ENCODE results near the gene EEF1AKMT3. TPM values are rescaled to one million over a fixed set of nuclear protein-coding genes. Genes with fewer than 3 reads are reported as not detected.

EEF1AKMT3 gene
- total RNA-seq, 1 donor from 2014 or later = 6.0 TPM

DNA sequence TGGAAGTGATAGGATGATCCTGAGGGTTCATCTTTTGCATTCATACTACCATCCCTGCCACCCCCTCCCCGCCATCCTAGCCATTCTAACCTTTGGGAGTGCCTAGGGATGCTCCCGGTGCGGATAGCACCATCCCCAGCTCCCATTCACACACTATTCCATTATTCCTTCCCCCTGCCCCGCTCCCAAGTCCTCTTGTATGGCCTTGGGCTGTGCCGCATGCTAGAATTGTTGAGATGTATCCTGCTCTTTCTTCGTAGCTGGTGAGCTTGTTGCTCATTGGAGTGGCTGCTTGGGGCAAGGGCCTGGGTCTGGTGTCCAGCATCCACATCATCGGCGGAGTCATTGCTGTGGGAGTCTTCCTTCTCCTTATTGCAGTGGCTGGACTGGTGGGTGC lies 26.9 kb upstream of the EEF1AKMT3 start:
- no peaks in the 10 kb centered on the region for H3K9me3 Mint-ChIP-seq
- TF ChIP-seq, protein P1, sequence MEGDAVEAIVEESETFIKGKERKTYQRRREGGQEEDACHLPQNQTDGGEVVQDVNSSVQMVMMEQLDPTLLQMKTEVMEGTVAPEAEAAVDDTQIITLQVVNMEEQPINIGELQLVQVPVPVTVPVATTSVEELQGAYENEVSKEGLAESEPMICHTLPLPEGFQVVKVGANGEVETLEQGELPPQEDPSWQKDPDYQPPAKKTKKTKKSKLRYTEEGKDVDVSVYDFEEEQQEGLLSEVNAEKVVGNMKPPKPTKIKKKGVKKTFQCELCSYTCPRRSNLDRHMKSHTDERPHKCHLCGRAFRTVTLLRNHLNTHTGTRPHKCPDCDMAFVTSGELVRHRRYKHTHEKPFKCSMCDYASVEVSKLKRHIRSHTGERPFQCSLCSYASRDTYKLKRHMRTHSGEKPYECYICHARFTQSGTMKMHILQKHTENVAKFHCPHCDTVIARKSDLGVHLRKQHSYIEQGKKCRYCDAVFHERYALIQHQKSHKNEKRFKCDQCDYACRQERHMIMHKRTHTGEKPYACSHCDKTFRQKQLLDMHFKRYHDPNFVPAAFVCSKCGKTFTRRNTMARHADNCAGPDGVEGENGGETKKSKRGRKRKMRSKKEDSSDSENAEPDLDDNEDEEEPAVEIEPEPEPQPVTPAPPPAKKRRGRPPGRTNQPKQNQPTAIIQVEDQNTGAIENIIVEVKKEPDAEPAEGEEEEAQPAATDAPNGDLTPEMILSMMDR (conservative IDR thresholded peaks at IDR 0.05) = no peak
- peaks cover 30% of the 10 kb centered on the region for H3K27me3 Mint-ChIP-seq
- peaks cover 24% of the 10 kb centered on the region for H3K36me3 Mint-ChIP-seq
- H3K27ac Mint-ChIP-seq = peak overlapping the region; percentile 97
- peak overlapping the region; percentile 96 for H3K4me3 Mint-ChIP-seq
- no peak for DNase-seq (ENCODE audit: extremely low spot score, unreplicated experiment)
- H3K4me1 Mint-ChIP-seq (ENCODE audit: unreplicated experiment) = peaks cover 21% of the 10 kb centered on the region

DNA sequence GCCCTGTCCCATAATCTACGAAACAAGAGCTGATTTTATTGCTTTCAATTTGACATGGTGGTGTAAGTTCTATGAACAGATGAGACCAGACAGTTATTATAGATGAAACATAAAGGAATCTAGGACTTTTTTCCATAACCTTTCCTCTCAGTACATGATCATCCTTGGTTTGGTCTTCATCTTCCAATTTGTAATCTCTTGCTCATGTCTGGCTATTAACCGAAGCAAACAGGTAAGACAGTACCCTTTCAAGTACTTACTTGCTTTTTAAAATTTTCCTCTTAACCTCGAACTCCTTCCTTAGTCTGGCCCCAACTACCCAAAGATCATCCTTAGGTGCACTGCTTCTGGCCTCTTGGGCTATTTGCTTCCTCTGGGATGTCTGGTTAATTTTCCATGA lies 26.4 kb upstream of the EEF1AKMT3 start:
- DNase-seq (ENCODE audit: extremely low spot score, unreplicated experiment) = no peak
- Mint-ChIP-seq H3K9me3 (no peaks in the 10 kb centered on the region), H3K27me3 (peaks cover 25% of the 10 kb centered on the region), H3K36me3 (peaks cover 26% of the 10 kb centered on the region), H3K4me3 (peak overlapping the region; percentile 96), H3K27ac (peak overlapping the region; percentile 97), H3K4me1 (ENCODE audit: unreplicated experiment) (peaks cover 26% of the 10 kb centered on the region)
- TF ChIP-seq, protein P1 (conservative IDR thresholded peaks at IDR 0.05) = no peak

DNA sequence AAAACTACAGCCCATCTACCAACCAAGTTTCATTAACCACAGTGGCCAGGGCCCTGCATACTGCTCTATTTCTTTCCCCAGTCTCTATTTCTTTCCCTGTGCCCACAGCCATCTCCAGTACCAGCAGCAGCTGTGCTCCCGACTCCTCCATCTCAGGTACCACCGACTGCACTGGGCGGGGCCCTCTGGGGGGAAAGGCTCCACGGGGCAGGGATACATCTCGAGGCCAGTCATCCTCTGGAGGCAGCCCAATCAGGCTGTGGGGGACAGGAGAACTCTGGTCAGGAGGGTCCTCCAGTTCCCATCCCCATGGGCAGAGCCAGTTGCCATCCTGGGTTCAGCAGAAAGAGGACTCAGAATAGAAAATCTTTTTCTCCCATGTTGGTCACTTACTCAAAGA lies 23.4 kb upstream of the EEF1AKMT3 start:
- Mint-ChIP-seq H3K9me3 (no peaks in the 10 kb centered on the region), H3K4me3 (no peak overlapping the region), H3K27me3 (peaks cover 24% of the 10 kb centered on the region), H3K27ac (no peak overlapping the region), H3K36me3 (peaks cover 36% of the 10 kb centered on the region), H3K4me1 (ENCODE audit: unreplicated experiment) (peaks cover 50% of the 10 kb centered on the region)
- no peak for DNase-seq (ENCODE audit: extremely low spot score, unreplicated experiment)
- TF ChIP-seq, protein P1 (conservative IDR thresholded peaks at IDR 0.05) = no peak

DNA sequence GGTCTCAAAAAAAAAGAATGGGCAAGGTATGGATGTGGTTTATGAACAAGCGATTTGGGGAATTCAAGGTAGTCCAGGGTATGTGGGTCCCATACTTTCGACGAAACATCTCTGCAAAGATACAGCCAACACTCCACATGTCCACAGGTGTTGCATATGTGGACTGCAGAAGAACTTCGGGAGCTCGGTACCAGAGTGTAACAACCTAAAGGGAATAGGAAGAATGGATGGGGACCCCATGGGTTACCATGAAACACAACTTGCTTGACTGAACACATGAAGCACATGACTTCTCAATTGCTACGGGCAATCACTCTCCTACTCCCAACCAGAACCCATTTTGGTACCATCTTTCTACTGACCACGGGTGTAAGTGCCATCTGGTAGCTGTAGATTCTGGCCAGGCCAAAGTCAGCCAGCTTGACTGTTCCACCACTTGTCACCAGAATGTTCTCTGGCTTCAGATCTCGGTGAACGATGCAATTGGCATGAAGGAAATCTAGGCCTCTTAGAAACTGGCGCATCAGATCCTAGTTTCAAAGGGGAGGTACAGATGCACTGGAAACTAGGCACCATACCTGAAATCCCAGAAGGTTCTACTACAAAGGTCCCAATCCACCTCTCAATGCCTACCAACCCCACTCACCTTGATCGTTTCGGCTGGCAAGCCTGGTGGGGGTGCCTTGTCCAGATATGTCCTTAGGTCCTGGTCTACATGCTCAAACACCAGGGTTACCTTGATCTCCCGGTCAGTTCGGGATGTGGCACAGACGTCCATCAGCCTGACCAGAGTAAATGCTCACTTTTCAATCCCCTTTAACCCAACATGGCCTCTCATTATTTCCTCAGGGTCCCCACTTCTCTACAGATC lies 21.6 kb upstream of the EEF1AKMT3 start:
- H3K4me1 Mint-ChIP-seq (ENCODE audit: unreplicated experiment) = peaks cover 43% of the 10 kb centered on the region
- no peak for DNase-seq (ENCODE audit: extremely low spot score, unreplicated experiment)
- H3K27ac Mint-ChIP-seq = peak overlapping the region; percentile 95
- H3K27me3 Mint-ChIP-seq = peaks cover 23% of the 10 kb centered on the region
- peaks cover 36% of the 10 kb centered on the region for H3K36me3 Mint-ChIP-seq
- peak overlapping the region; percentile 98 for H3K4me3 Mint-ChIP-seq
- TF ChIP-seq, protein P1 (conservative IDR thresholded peaks at IDR 0.05) = no peak
- H3K9me3 Mint-ChIP-seq = no peaks in the 10 kb centered on the region

DNA sequence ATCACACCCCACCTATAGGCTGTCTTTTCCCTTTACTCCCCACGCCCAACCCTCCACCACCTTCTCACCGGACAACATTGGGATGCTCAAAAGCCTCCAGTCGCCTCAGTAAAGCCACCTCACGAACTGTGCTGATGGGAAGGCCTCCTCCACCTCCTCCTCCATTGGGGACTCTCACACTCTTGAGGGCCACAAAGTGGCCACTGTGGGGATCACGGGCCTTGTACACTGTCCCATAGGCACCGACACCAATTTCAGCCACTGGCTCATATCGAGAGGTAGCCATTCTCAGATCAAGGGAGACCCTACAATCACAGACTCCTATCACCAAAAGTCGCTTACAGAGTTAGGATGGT lies 21.0 kb upstream of the EEF1AKMT3 start:
- Mint-ChIP-seq H3K4me1 (ENCODE audit: unreplicated experiment) (peaks cover 43% of the 10 kb centered on the region), H3K9me3 (no peaks in the 10 kb centered on the region), H3K4me3 (peak overlapping the region; percentile 98), H3K36me3 (peaks cover 31% of the 10 kb centered on the region), H3K27me3 (peaks cover 28% of the 10 kb centered on the region), H3K27ac (peak overlapping the region; percentile 95)
- DNase-seq (ENCODE audit: extremely low spot score, unreplicated experiment) = no peak
- TF ChIP-seq, protein P1 (conservative IDR thresholded peaks at IDR 0.05) = no peak
